ENCODE results near the gene SEMA3D. TPM values are rescaled to one million over a fixed set of nuclear protein-coding genes. Genes with fewer than 3 reads are reported as not detected.

Gene SEMA3D
- total and polyA plus RNA-seq, 12 donors: 0.80 to 9.3 (median 6.6) TPM

GRCh38 chr7:84948634-84949033, 238.2 kb downstream of the SEMA3D start:
- H3K27me3 ChIP-seq: no peaks in the 10 kb centered on the region
- no peak overlapping the region for H3K27ac ChIP-seq
- intact Hi-C loops (cut with DNase I): no loop called here
- DNase-seq: no peak
- no peaks in the 10 kb centered on the region for H3K36me3 ChIP-seq (replicated peaks in 1 of 2)
- H3K9me3 ChIP-seq (replicated peaks in 1 of 3): no peaks in the 10 kb centered on the region
- peaks cover 0 to 3% of the 10 kb centered on the region in 2 donors for H3K4me1 ChIP-seq (replicated peaks in 1 of 2)
- H3K4me3 ChIP-seq: no peak overlapping the region
- WGBS, 4 donors: 71 to 93% (median 84%) methylated on average over 2 of the region's 2 CpGs
- no peak for TF ChIP-seq CTCF (IDR thresholded peaks at IDR 0.05)
- no peak for TF ChIP-seq POLR2A (IDR thresholded peaks at IDR 0.05)

GRCh38 chr7:84946549-84946948, 240.3 kb downstream of the SEMA3D start:
- Histone ChIP-seq H3K27ac (no peak overlapping the region), H3K27me3 (no peaks in the 10 kb centered on the region), H3K4me1 (replicated peaks in 1 of 2) (no peaks in the 10 kb centered on the region), H3K4me3 (no peak overlapping the region), H3K9me3 (replicated peaks in 1 of 3) (no peaks in the 10 kb centered on the region), H3K36me3 (replicated peaks in 1 of 2) (no peaks in the 10 kb centered on the region)
- intact Hi-C loops (cut with DNase I): no loop called here
- WGBS, 4 donors: 62 to 81% (median 74%) methylated on average over 1 of the region's 1 CpG
- TF ChIP-seq CTCF (IDR thresholded peaks at IDR 0.05) (no peak), POLR2A (IDR thresholded peaks at IDR 0.05) (no peak)
- DNase-seq: no peak
